Loucy (cell line): Measurements from ENCODE around the gene TRAF3IP3.

Experiments
- CTCF ChIP-seq: fragments of 200-600 bp; sonication (generic); conservative IDR thresholded peaks from 2 replicates; pipeline ENCODE4 v1.5.1; 2014; ENCODE audit warnings: mild to moderate bottlenecking, antibody characterized with exemption, low read length
- EZH2phosphoT487 ChIP-seq: fragments of 200-600 bp; IDR thresholded peaks from 2 replicates; pipeline ENCODE4 v1.6.1; 2018; ENCODE audit warnings: antibody characterized with exemption, mild to moderate bottlenecking, moderate library complexity, borderline replicate concordance

GRCh38 chr1:209823143-209824041, 67.5 kb downstream of the TRAF3IP3 start:
- peak; percentile 85 for TF ChIP-seq CTCF
- TF ChIP-seq EZH2phosphoT487, result no peak
